ENCODE data around the gene FBRSL1. TPM values are rescaled to one million over a fixed set of nuclear protein-coding genes. Genes with fewer than 3 reads are reported as not detected.

The FBRSL1 gene
- total and polyA plus RNA-seq, 2 of the 8 experiments (the other 6 are each of a cell fraction or from before 2014, with no cell fraction given): 18.4 to 109 TPM

DNA sequence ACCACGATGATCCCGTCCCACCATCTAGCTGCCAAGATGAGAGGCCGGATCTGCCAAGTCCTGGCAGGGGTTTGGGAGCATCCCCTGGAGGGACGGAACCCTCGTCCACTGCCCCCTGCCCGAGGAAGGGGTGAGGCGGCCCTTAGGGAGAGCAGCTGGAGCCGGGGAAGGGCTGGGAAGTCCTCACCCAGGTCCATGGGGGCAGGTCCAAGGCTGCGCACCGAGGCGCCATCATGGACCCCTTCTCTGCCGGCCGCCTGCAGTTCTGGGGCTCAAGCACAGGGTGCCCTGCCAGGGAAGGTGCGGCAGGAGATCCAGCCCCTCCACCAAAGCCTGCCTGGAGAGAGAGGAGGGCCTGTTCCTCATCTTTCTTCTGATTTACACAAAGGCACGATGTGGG lies 17.6 kb upstream of the FBRSL1 start:
- H3K79me2 ChIP-seq (ENCODE audit: control insufficient read depth in 1 of 2, insufficient read depth in 2 of 2, low read length in 2 of 2): no peaks in the 10 kb centered on the region
- H3K4me3 ChIP-seq (ENCODE audit: extremely low read depth in 1 of 4, insufficient read depth in 2 of 4, low read depth in 3 of 4, low read length in 4 of 4): no peak overlapping the region
- POLR2A ChIA-PET (ENCODE audit: partially characterized antibody): interaction anchor here (0.7 kb wide), 1 partner anchor 18 kb away, joined by 3 read pairs; no protein-coding TSS in a partner anchor
- 89% methylated on average over 15 of the region's 15 CpGs; no CpG with 5 or more reads in 1 of the 2 experiments for WGBS, 2 experiments (ENCODE audit: extremely low coverage in 1 of 2, insufficient coverage in 1 of 2, insufficient read length in 1 of 2, insufficient replicate concordance in 2 of 2, low coverage in 1 of 2, low lambda C conversion rate in 2 of 2, missing lambda C conversion rate in 1 of 2)
- H2BK20ac ChIP-seq (ENCODE audit: low read length): no peak overlapping the region
- H3K9ac ChIP-seq (replicated peaks in 1 of 4; ENCODE audit: extremely low read depth in 1 of 4, low read depth in 3 of 4, low read length in 3 of 4): no peak overlapping the region
- no peak overlapping the region for H2BK12ac ChIP-seq (ENCODE audit: low read depth, low read length)
- H3K23me2 ChIP-seq (ENCODE audit: low read depth, low read length): no peaks in the 10 kb centered on the region
- no peak overlapping the region for H3K4me2 ChIP-seq (ENCODE audit: insufficient read depth in 1 of 2, low read depth in 2 of 2, low read length in 2 of 2)
- H3K9me3 ChIP-seq (ENCODE audit: insufficient read depth in 2 of 2, low read depth in 1 of 2, low read length in 1 of 2): peaks cover 0 to 13% of the 10 kb centered on the region in 2 experiments; a peak in 2 of 4 replicates
- CTCF ChIA-PET (ENCODE audit: partially characterized antibody): interaction anchor here (0.8 to 1.1 kb wide), 2 partner anchors 11 to 37 kb away, joined by 3 read pairs; no protein-coding TSS in a partner anchor
- H3K4ac ChIP-seq (replicated peaks; ENCODE audit: insufficient read length, low read depth, low read length): no peak overlapping the region
- no peak overlapping the region for H3K14ac ChIP-seq (ENCODE audit: insufficient read length)
- H2AK5ac ChIP-seq (ENCODE audit: low read depth, low read length): no peak overlapping the region
- no peak overlapping the region for H4K5ac ChIP-seq (ENCODE audit: insufficient read length, low read depth, low read length)
- H3K23ac ChIP-seq (ENCODE audit: insufficient read length): no peak overlapping the region
- H3K4me1 ChIP-seq (replicated peaks in 1 of 4; ENCODE audit: control insufficient read depth in 3 of 4, insufficient read depth in 4 of 4, low read length in 3 of 4): peaks cover 0 to 3% (median 0%) of the 10 kb centered on the region in 4 experiments; a peak in 1 of 7 replicates
- H3K56ac ChIP-seq (replicated peaks; ENCODE audit: insufficient read length, low read depth, low read length): no peak overlapping the region
- no peaks in the 10 kb centered on the region for H3K36me3 ChIP-seq (ENCODE audit: control insufficient read depth in 2 of 4, insufficient read depth in 4 of 4, low read length in 3 of 4)
- no peak overlapping the region for H2BK15ac ChIP-seq (ENCODE audit: low read length)
- no peak overlapping the region for H2BK120ac ChIP-seq (replicated peaks; ENCODE audit: low read depth, low read length)
- H4K20me1 ChIP-seq (replicated peaks in 1 of 2; ENCODE audit: control insufficient read depth in 1 of 2, insufficient read depth in 2 of 2, low read length in 2 of 2): no peaks in the 10 kb centered on the region
- no peak overlapping the region for H3K18ac ChIP-seq (ENCODE audit: extremely low read depth, low read length)
- no peaks in the 10 kb centered on the region for H3K79me1 ChIP-seq (ENCODE audit: low read depth, low read length)
- H4K91ac ChIP-seq (replicated peaks; ENCODE audit: insufficient read length, low read length): no peak overlapping the region
- FAIRE-seq (no peak), DNase-seq (ENCODE audit: low read depth in 1 of 2, low spot score in 2 of 2) (no peak)
- H4K8ac ChIP-seq (ENCODE audit: extremely low read depth, insufficient read depth, low read length): no peak overlapping the region
- H2AFZ ChIP-seq (ENCODE audit: low read length): no peak overlapping the region
- no peak overlapping the region for H2BK5ac ChIP-seq (ENCODE audit: low read depth, low read length)
- peaks cover 2 to 44% (median 24%) of the 10 kb centered on the region in 4 experiments for H3K27me3 ChIP-seq (replicated peaks in 1 of 4; ENCODE audit: control insufficient read depth in 3 of 4, extremely low read depth in 1 of 4, insufficient read depth in 3 of 4, low read length in 3 of 4)
- no peak overlapping the region for H3K27ac ChIP-seq (ENCODE audit: low read depth, low read length)
- TF ChIP-seq ZNF274 (IDR thresholded peaks at IDR 0.05; ENCODE audit: borderline replicate concordance, extremely low read depth, low read length) (no peak), TCF12 (IDR thresholded peaks at IDR 0.05; ENCODE audit: low read depth, low read length) (no peak), CEBPB (IDR thresholded peaks at IDR 0.05; ENCODE audit: low read depth, low read length) (no peak), SIX5 (IDR thresholded peaks at IDR 0.05; ENCODE audit: low read depth, low read length) (no peak), CHD2 (IDR thresholded peaks at IDR 0.05; ENCODE audit: low read length) (no peak), NRF1 (IDR thresholded peaks at IDR 0.05; ENCODE audit: low read depth, low read length) (no peak), EZH2 (IDR thresholded peaks at IDR 0.05; ENCODE audit: low read depth, low read length, severe bottlenecking) (no peak), RXRA (IDR thresholded peaks at IDR 0.05; ENCODE audit: insufficient read depth, low read depth, low read length) (no peak), RBBP5 (IDR thresholded peaks at IDR 0.05; ENCODE audit: borderline replicate concordance, low read depth, low read length) (no peak), CREB1 (IDR thresholded peaks at IDR 0.05) (no peak), HDAC2 (IDR thresholded peaks at IDR 0.05; ENCODE audit: borderline replicate concordance in 1 of 2, low read depth in 2 of 2, low read length in 2 of 2) (no peak), BCL11A (IDR thresholded peaks at IDR 0.05; ENCODE audit: low read depth in 2 of 2, low read length in 2 of 2) (no peak), MAFK (IDR thresholded peaks at IDR 0.05; ENCODE audit: low read depth, low read length) (no peak), TBP (IDR thresholded peaks at IDR 0.05; ENCODE audit: low read depth, low read length) (no peak)
- TF ChIP-seq, protein P1, sequence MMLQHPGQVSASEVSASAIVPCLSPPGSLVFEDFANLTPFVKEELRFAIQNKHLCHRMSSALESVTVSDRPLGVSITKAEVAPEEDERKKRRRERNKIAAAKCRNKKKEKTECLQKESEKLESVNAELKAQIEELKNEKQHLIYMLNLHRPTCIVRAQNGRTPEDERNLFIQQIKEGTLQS (IDR thresholded peaks at IDR 0.05; ENCODE audit: insufficient read depth, low read depth, low read length): no peak
